B cell (primary cell): ENCODE data around the gene PCDHGB6. TPM values are rescaled to one million over a fixed set of nuclear protein-coding genes. Genes with fewer than 3 reads are reported as not detected.

Experiments used
- ATAC-seq: fragments of 200-7000 bp; cut with Tn5 transposase; one replicate; pipeline ENCODE4 v1.10.0; 2021; ENCODE audit warnings: low read depth, mild to moderate bottlenecking, moderate number of reproducible peaks, moderate library complexity
- CTCF ChIA-PET: fragments of 350-600 bp; sonication (Branson Sonifier 250); formaldehyde crosslinking; loops from one replicate; lab custom pipeline; 2021; ENCODE audit warnings: antibody characterized with exemption, inconsistent platforms; lab: Charles Lee
- POLR2A ChIA-PET: fragments of 350-600 bp; sonication (Branson Sonifier 250); formaldehyde crosslinking; loops from one replicate; lab custom pipeline; 2021; ENCODE audit warnings: antibody characterized with exemption; lab: Charles Lee
- DNase-seq: peaks from one replicate; pipeline ENCODE4 v3.0.0; 2013
- H2AFZ ChIP-seq: 2 replicates; pipeline ENCODE4 v1.6.1; 2012; ENCODE audit warnings: mild to moderate bottlenecking, low read depth, low read length; ENCODE audit not compliant: insufficient read depth, poor library complexity, severe bottlenecking
- H3K27ac ChIP-seq, 2 donors: 1 replicate in 1 of 2; 2 replicates in 1 of 2; pipeline ENCODE4 v1.5.1; 2012 to 2013; ENCODE audit warnings: low read length in 2 of 2, mild to moderate bottlenecking in 2 of 2, moderate library complexity in 1 of 2
- H3K27me3 ChIP-seq, 4 experiments: fragments of 200-600 bp in 1 of 4; sonication (generic) in 1 of 4; replicated peaks in 1 of 4; 1 replicate in 2 of 4; 2 replicates in 2 of 4; pipeline versions ENCODE4 v1.6.1 to v1.7.0; 2013 to 2016; ENCODE audit warnings: low read length in 3 of 4, mild to moderate bottlenecking in 2 of 4, mixed read lengths in 1 of 4, moderate library complexity in 1 of 4; ENCODE audit not compliant: insufficient read depth in 4 of 4, control insufficient read depth in 3 of 4; ENCODE audit errors: control extremely low read depth in 1 of 4
- H3K36me3 ChIP-seq, 2 experiments: replicated peaks in 1 of 2; 1 replicate in 1 of 2; 2 replicates in 1 of 2; pipeline versions ENCODE4 v1.6.1 to v1.7.1; 2013; ENCODE audit warnings: low read length in 1 of 2; ENCODE audit not compliant: insufficient read depth in 2 of 2, control insufficient read depth in 1 of 2; ENCODE audit errors: control extremely low read depth in 1 of 2, extremely low read depth in 1 of 2
- H3K4me1 ChIP-seq, 2 donors: fragments of 200-600 bp in 1 of 2; sonication (generic) in 1 of 2; 1 replicate in 1 of 2; 2 replicates in 1 of 2; pipeline versions ENCODE4 v1.5.1 to v1.6.1; 2013 to 2017; ENCODE audit warnings: low read length in 2 of 2; ENCODE audit not compliant: control insufficient read depth in 2 of 2, insufficient read depth in 2 of 2
- H3K4me2 ChIP-seq: replicated peaks from 2 replicates; pipeline ENCODE3; 2012; ENCODE audit warnings: mild to moderate bottlenecking, low read depth, low read length; ENCODE audit not compliant: poor library complexity, severe bottlenecking
- H3K4me3 ChIP-seq, 5 experiments: fragments of 200-600 bp in 1 of 5; sonication (generic) in 1 of 5; 1 replicate in 3 of 5; 2 replicates in 2 of 5; pipeline versions ENCODE4 v1.5.1 to v1.7.0; 2011 to 2016; ENCODE audit warnings: low read length in 4 of 5, mild to moderate bottlenecking in 4 of 5, low read depth in 2 of 5, control low read depth in 1 of 5, moderate library complexity in 1 of 5; ENCODE audit not compliant: insufficient read depth in 1 of 5; ENCODE audit errors: control extremely low read depth in 1 of 5, extremely low read depth in 1 of 5
- H3K79me2 ChIP-seq: fragments of 200-600 bp; sonication (generic); one replicate; pipeline ENCODE4 v1.6.0; 2016; ENCODE audit warnings: low read length; ENCODE audit not compliant: control insufficient read depth, insufficient read depth
- H3K9ac ChIP-seq: fragments of 200-600 bp; sonication (generic); 2 replicates; pipeline ENCODE4 v1.6.1; 2017; ENCODE audit warnings: mild to moderate bottlenecking, low read length, moderate library complexity
- H3K9me3 ChIP-seq, 3 donors: one replicate each; pipeline versions ENCODE4 v1.6.1 to v1.7.1; 2013; ENCODE audit warnings: low read length in 2 of 3; ENCODE audit not compliant: control insufficient read depth in 2 of 3, insufficient read depth in 1 of 3; ENCODE audit errors: control extremely low read depth in 1 of 3
- H4K20me1 ChIP-seq: 2 replicates; pipeline ENCODE4 v1.6.0; 2012; ENCODE audit warnings: mild to moderate bottlenecking, low read length; ENCODE audit not compliant: insufficient read depth, control insufficient read depth, poor library complexity, severe bottlenecking
- H3K27ac Mint-ChIP-seq: one replicate; pipeline ENCODE4 v1.8.0; 2021; ENCODE audit warnings: mixed read lengths
- H3K27me3 Mint-ChIP-seq: one replicate; pipeline ENCODE4 v1.8.0; 2021; ENCODE audit warnings: mixed read lengths
- H3K4me1 Mint-ChIP-seq: one replicate; pipeline ENCODE4 v1.8.0; 2021; ENCODE audit warnings: mixed read lengths
- H3K4me3 Mint-ChIP-seq: one replicate; pipeline ENCODE4 v1.8.0; 2021; ENCODE audit warnings: mixed read lengths
- H3K9me3 Mint-ChIP-seq: one replicate; pipeline ENCODE4 v1.8.0; 2022; ENCODE audit warnings: mixed read lengths; ENCODE audit not compliant: insufficient read depth
- CTCF ChIP-seq: fragments of 200-600 bp; IDR thresholded peaks from one replicate; pipeline ENCODE4 v1.8.0; 2022; ENCODE audit warnings: antibody characterized with exemption, mild to moderate bottlenecking
- EZH2 ChIP-seq: IDR thresholded peaks from 2 replicates; pipeline ENCODE4 v1.6.1; 2012; ENCODE audit warnings: borderline replicate concordance, low read depth, mild to moderate bottlenecking, moderate library complexity, low read length; ENCODE audit not compliant: insufficient read depth, poor library complexity, severe bottlenecking
- WGBS: methylation state at CpG from one replicate; pipeline ENCODE4 v1.1.5; 2013; ENCODE audit warnings: missing lambda C conversion rate; ENCODE audit not compliant: insufficient coverage; 5-methylcytosine and 5-hydroxymethylcytosine counted together
- intact Hi-C: fragments of 100-400 bp; cut with micrococcal nuclease; formaldehyde crosslinking; loops from one replicate; pipeline ENCODE4 v1.10.0; 2022
- polyA plus RNA-seq: library from polyadenylated mRNA; depleted of rRNA; stranded (reverse); fragments of >200 nt; gene quantifications from 2 replicates; pipeline ENCODE4 v1.2.3, GENCODE V29; 2012
- total RNA-seq, 2 donors: library from RNA; stranded (reverse); fragments of 120-200 nt in 1 of 2; gene quantifications; 1 replicate in 1 of 2; 2 replicates in 1 of 2; pipeline versions ENCODE4 v1.2.3 to v1.2.4, GENCODE V29; 2013 to 2022

The PCDHGB6 gene
- total and polyA plus RNA-seq, 2 donors (not counting 1 experiment from before 2014, with no cell fraction given) = 0.33 to 2.1 TPM

- Histone ChIP-seq H3K79me2 (no peaks in the 10 kb centered on the region), H3K9me3 (peaks cover 0 to 52% (median 26%) of the 10 kb centered on the region in 3 donors), H3K9ac (no peak overlapping the region), H3K4me2 (no peak overlapping the region), H3K4me3 (no peak overlapping the region), H3K36me3 (no peaks in the 10 kb centered on the region), H2AFZ (no peak overlapping the region), H3K27me3 (peaks cover 0 to 50% (median 34%) of the 10 kb centered on the region in 4 experiments), H3K27ac (no peak overlapping the region), H3K4me1 (no peaks in the 10 kb centered on the region), H4K20me1 (no peaks in the 10 kb centered on the region)
- no peak overlapping the region for H3K27ac Mint-ChIP-seq
- H3K4me3 Mint-ChIP-seq = no peak overlapping the region
- H3K4me1 Mint-ChIP-seq = peaks cover 2% of the 10 kb centered on the region
- peaks cover 51% of the 10 kb centered on the region for H3K27me3 Mint-ChIP-seq
- DNase-seq (no peak), ATAC-seq (no peak)
- 31% methylated on average over 13 of the region's 15 CpGs for WGBS
- TF ChIP-seq EZH2 = no peak
- TF ChIP-seq CTCF = no peak
- ChIA-PET POLR2A (no interaction called here), CTCF (interaction anchor here (1.6 to 1.8 kb wide), 2 partner anchors 15 to 165 kb away, joined by 5 to 7 read pairs; no protein-coding TSS in a partner anchor)
- intact Hi-C loops = no loop called here
- peaks cover 12% of the 10 kb centered on the region for H3K9me3 Mint-ChIP-seq
These were observed 9.2 kb upstream of the PCDHGB6 start for GRCh38 chr5:141398608-141399007.

GRCh38 chr5:141399555-141400258 is 8.1 kb upstream of the PCDHGB6 start:
- ChIA-PET CTCF (interaction anchor here (2.3 kb wide), 1 partner anchor 13 kb away, joined by 7 read pairs; the partner anchor contains the start of gene PCDHGA10), POLR2A (no interaction called here)
- Mint-ChIP-seq H3K4me3 (no peak overlapping the region), H3K27ac (no peak overlapping the region), H3K27me3 (peaks cover 53% of the 10 kb centered on the region), H3K9me3 (peaks cover 11% of the 10 kb centered on the region), H3K4me1 (peaks cover 2% of the 10 kb centered on the region)
- DNase-seq (peak; percentile 5), ATAC-seq (no peak)
- no peak overlapping the region for H3K9ac ChIP-seq
- peaks cover 0 to 50% (median 34%) of the 10 kb centered on the region in 4 experiments for H3K27me3 ChIP-seq
- H3K27ac ChIP-seq = no peak overlapping the region
- no peaks in the 10 kb centered on the region for H4K20me1 ChIP-seq
- peaks cover 0 to 48% (median 19%) of the 10 kb centered on the region in 3 donors for H3K9me3 ChIP-seq
- 45% methylated on average over 61 of the region's 61 CpGs for WGBS
- no peaks in the 10 kb centered on the region for H3K4me1 ChIP-seq
- no peaks in the 10 kb centered on the region for H3K79me2 ChIP-seq
- no peaks in the 10 kb centered on the region for H3K36me3 ChIP-seq
- no peak for TF ChIP-seq CTCF
- no peak for TF ChIP-seq EZH2
- no peak overlapping the region for H3K4me3 ChIP-seq
- intact Hi-C loops = loop anchor here (5.0 kb wide), 1 partner anchor 32 kb away; no protein-coding TSS in a partner anchor
- no peak overlapping the region for H2AFZ ChIP-seq
- no peak overlapping the region for H3K4me2 ChIP-seq
